ENCODE measurements around the gene G3BP1. TPM values are rescaled to one million over a fixed set of nuclear protein-coding genes. Genes with fewer than 3 reads are reported as not detected.
A peak's percentile ranks its signal among the peaks of the same experiment; 100 is the strongest.

Gene G3BP1
- total and polyA plus RNA-seq, 2 of the 13 experiments (the other 11 are each of a cell fraction or from before 2014, with no cell fraction given): 36.7 to 320 TPM

DNA sequence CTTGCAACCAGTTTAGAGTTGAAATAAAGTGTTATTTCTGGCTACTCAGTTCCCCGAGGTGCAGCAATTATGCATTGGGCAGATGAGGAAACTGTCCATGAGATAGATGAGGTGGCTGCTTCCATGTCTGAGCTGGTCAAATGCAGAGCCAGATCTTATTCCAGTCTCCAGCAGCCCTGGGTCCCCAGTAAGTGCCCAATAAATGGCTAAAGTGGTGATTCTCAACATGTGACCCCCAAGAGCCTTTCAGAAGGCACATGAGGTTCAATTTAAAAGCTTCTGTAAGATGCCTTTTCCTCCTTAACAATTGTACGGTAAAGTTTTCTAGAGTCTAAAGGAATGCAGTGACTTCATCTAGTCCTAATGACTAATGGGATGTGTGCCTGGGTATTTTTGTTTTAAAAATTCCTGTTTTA, 30.8 kb upstream of the G3BP1 start:
- Histone ChIP-seq H3K4me2 (ENCODE audit: low read depth, low read length) (no peak overlapping the region), H3K27ac (ENCODE audit: extremely low read length, insufficient read depth, low read length) (no peak overlapping the region), H3K4me3 (replicated peaks in 1 of 3; ENCODE audit: insufficient read depth in 1 of 3, low read depth in 2 of 3, low read length in 3 of 3) (no peak overlapping the region), H3K4me1 (ENCODE audit: insufficient read depth, low read length) (no peaks in the 10 kb centered on the region), H3K27me3 (ENCODE audit: control insufficient read depth in 1 of 2, insufficient read depth in 2 of 2, low read length in 2 of 2) (no peaks in the 10 kb centered on the region), H3K9ac (ENCODE audit: insufficient read depth, low read depth, low read length) (no peak overlapping the region), H2AFZ (ENCODE audit: low read length) (no peak overlapping the region), H4K20me1 (ENCODE audit: insufficient read depth, low read length) (no peaks in the 10 kb centered on the region), H3K36me3 (replicated peaks in 1 of 2; ENCODE audit: control insufficient read depth in 1 of 2, insufficient read depth in 2 of 2, low read length in 2 of 2) (peaks cover 12 to 36% of the 10 kb centered on the region in 2 experiments; a peak in 4 of 5 replicates), H3K9me3 (ENCODE audit: low read length) (no peaks in the 10 kb centered on the region), H3K79me2 (ENCODE audit: insufficient read depth, low read length) (no peaks in the 10 kb centered on the region)
- intact Hi-C loops (cut with micrococcal nuclease; ENCODE audit: unreplicated experiment) (loop anchor here (1.0 to 5.0 kb wide), 3 partner anchors 82 to 294 kb away; partner anchors contain the start of gene SLC36A1), in situ Hi-C loops (cut with HindIII; ENCODE audit: extremely low pct_ligation_motif_present, low pct_unique_long_range_greater_than_20kb) (loop anchor here (5.0 to 25.0 kb wide), 3 partner anchors 84 to 304 kb away; partner anchors contain the start of gene SLC36A1)
- BruUV-seq (replicated peaks): no TSS peak
- POLR2A ChIA-PET: no interaction called here
- CTCF ChIA-PET (ENCODE audit: low intra/inter-chr PET ratio, low total read pairs): interaction anchor here (0.8 to 5.1 kb wide), 3 partner anchors 82 to 240 kb away, joined by 3 to 66 read pairs (median 6); no protein-coding TSS in a partner anchor
- ATAC-seq (peak; percentile 25), FAIRE-seq (no peak), DNase-seq (ENCODE audit: low spot score) (no peak)
- no peak for TF ChIP-seq AKAP8 (CRISPR knock-in tag; IDR thresholded peaks at IDR 0.05)
- TF ChIP-seq PAF1 (CRISPR knock-in tag; IDR thresholded peaks at IDR 0.05): no peak
- TF ChIP-seq ARNT2 (CRISPR knock-in tag; IDR thresholded peaks at IDR 0.05; ENCODE audit: low read depth): 0 out of 2 replicates have a peak, but pooled peaks have one; percentile 9
- no peak for TF ChIP-seq MTA3 (CRISPR knock-in tag; IDR thresholded peaks at IDR 0.05)
- no peak for TF ChIP-seq EEA1 (CRISPR knock-in tag; IDR thresholded peaks at IDR 0.05; ENCODE audit: borderline replicate concordance)
- TF ChIP-seq CC2D1A (CRISPR knock-in tag; IDR thresholded peaks at IDR 0.05): 0 out of 2 replicates have a peak, but pooled peaks have one; percentile 24
- TF ChIP-seq KLF9 (CRISPR knock-in tag; IDR thresholded peaks at IDR 0.05; ENCODE audit: low read depth): no peak
- no peak for TF ChIP-seq JUND (CRISPR knock-in tag; IDR thresholded peaks at IDR 0.05)
- TF ChIP-seq MXD4 (CRISPR knock-in tag; IDR thresholded peaks at IDR 0.05): no peak
- no peak for TF ChIP-seq ZNF263 (CRISPR knock-in tag; IDR thresholded peaks at IDR 0.05)
- TF ChIP-seq, protein P1, sequence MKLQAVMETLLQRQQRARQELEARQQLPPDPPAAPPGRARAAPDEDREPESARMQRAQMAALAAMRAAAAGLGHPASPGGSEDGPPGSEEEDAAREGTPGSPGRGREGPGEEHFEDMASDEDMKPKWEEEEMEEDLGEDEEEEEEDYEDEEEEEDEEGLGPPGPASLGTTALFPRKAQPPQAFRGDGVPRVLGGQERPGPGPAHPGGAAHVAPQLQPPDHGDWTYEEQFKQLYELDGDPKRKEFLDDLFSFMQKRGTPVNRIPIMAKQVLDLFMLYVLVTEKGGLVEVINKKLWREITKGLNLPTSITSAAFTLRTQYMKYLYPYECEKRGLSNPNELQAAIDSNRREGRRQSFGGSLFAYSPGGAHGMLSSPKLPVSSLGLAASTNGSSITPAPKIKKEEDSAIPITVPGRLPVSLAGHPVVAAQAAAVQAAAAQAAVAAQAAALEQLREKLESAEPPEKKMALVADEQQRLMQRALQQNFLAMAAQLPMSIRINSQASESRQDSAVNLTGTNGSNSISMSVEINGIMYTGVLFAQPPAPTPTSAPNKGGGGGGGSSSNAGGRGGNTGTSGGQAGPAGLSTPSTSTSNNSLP (IDR thresholded peaks at IDR 0.05; ENCODE audit: low read depth, low read length): no peak
- TF ChIP-seq, protein P2, sequence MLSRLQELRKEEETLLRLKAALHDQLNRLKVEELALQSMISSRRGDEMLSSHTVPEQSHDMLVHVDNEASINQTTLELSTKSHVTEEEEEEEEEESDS (CRISPR knock-in tag; IDR thresholded peaks at IDR 0.05; ENCODE audit: borderline replicate concordance): no peak
- WGBS (ENCODE audit: low lambda C conversion rate): 85% methylated on average over 2 of the region's 2 CpGs

Measured in HepG2 (cell line).